GM19324 (cell line): ENCODE measurements around the gene ENGASE.

Experiments
- ATAC-seq: cut with Tn5 transposase; IDR thresholded peaks from one replicate; pipeline ENCODE4 v1.9.1; 2021; ENCODE audit warnings: mild to moderate bottlenecking, moderate library complexity; ENCODE audit not compliant: unreplicated experiment, low FRiP score

ENGASE gene

GRCh38 chr17:79090443-79091225, 16.0 kb downstream of the ENGASE start:
- ATAC-seq: no peak

- no peak for ATAC-seq
Observed at GRCh38 chr17:79091226-79091670, 16.6 kb downstream of the ENGASE start.

- ATAC-seq: no peak
Observed at GRCh38 chr17:79092567-79092966, 17.9 kb downstream of the ENGASE start.

- no peak for ATAC-seq
Observed at GRCh38 chr17:79093270-79093669, 18.6 kb downstream of the ENGASE start.

- no peak for ATAC-seq
Observed at GRCh38 chr17:79094261-79094660, 19.6 kb downstream of the ENGASE start.

- ATAC-seq: no peak
Observed at GRCh38 chr17:79095345-79096055, 20.9 kb downstream of the ENGASE start.

GRCh38 chr17:79096477-79096876, 21.9 kb downstream of the ENGASE start:
- ATAC-seq: no peak

- no peak for ATAC-seq
Observed at GRCh38 chr17:79097226-79098055, 22.8 kb downstream of the ENGASE start.

GRCh38 chr17:79098282-79098867, 23.8 kb downstream of the ENGASE start:
- ATAC-seq: no peak

- no peak for ATAC-seq
Observed at GRCh38 chr17:79100405-79100804, 25.8 kb downstream of the ENGASE start.

- no peak for ATAC-seq
Observed at GRCh38 chr17:79101111-79101673, 26.6 kb downstream of the ENGASE start.

- no peak for ATAC-seq
Observed at GRCh38 chr17:79102214-79102613, 27.6 kb downstream of the ENGASE start.

GRCh38 chr17:79104898-79105600, 30.4 kb downstream of the ENGASE start:
- ATAC-seq: no peak

- no peak for ATAC-seq
Observed at GRCh38 chr17:79105937-79106336, 31.3 kb downstream of the ENGASE start.

GRCh38 chr17:79106958-79107357, 32.3 kb downstream of the ENGASE start:
- no peak for ATAC-seq

- ATAC-seq: no peak
Observed at GRCh38 chr17:79107499-79108231, 33.0 kb downstream of the ENGASE start.

- ATAC-seq: no peak
Observed at GRCh38 chr17:79108232-79108850, 33.7 kb downstream of the ENGASE start.

GRCh38 chr17:79108870-79109269, 34.2 kb downstream of the ENGASE start:
- ATAC-seq: no peak

- ATAC-seq: no peak
Observed at GRCh38 chr17:79109584-79109983, 35.0 kb downstream of the ENGASE start.
